Astrocyte (in vitro differentiated cells and primary cell): ENCODE data around the gene ZNRF4.

Experiments used
- EZH2 ChIP-seq: IDR thresholded peaks from 2 replicates; pipeline ENCODE4 v1.6.1; 2012; ENCODE audit warnings: mild to moderate bottlenecking, low read length, inconsistent platforms; ENCODE audit not compliant: insufficient read depth
- TF ChIP-seq, protein P1 (sequence below): IDR thresholded peaks from 2 replicates; pipeline ENCODE4 v1.5.1; 2011; ENCODE audit warnings: low read depth, mild to moderate bottlenecking, inconsistent platforms, low read length, moderate library complexity; ENCODE audit not compliant: insufficient read depth

DNA sequence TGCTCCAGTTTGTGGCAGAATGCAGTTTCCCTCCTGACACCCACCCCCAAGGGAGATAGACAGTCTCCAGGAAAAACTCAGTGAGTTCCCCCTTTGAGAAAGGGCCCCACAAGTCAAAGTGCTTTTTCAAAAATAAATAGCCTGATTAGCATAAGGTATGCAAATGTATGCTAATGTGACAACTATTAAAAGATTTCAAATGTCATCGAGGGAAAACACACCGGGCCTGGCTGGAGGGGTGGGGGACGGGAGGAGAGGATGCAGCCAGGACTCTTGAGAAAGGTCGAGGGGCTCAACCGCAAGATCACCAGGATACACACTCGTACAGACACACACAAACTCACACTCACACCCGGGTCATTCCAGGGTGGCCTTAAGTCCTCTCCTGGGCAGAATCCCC, 34.3 kb upstream of the ZNRF4 start:
- TF ChIP-seq, protein P1, sequence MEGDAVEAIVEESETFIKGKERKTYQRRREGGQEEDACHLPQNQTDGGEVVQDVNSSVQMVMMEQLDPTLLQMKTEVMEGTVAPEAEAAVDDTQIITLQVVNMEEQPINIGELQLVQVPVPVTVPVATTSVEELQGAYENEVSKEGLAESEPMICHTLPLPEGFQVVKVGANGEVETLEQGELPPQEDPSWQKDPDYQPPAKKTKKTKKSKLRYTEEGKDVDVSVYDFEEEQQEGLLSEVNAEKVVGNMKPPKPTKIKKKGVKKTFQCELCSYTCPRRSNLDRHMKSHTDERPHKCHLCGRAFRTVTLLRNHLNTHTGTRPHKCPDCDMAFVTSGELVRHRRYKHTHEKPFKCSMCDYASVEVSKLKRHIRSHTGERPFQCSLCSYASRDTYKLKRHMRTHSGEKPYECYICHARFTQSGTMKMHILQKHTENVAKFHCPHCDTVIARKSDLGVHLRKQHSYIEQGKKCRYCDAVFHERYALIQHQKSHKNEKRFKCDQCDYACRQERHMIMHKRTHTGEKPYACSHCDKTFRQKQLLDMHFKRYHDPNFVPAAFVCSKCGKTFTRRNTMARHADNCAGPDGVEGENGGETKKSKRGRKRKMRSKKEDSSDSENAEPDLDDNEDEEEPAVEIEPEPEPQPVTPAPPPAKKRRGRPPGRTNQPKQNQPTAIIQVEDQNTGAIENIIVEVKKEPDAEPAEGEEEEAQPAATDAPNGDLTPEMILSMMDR: no peak
- no peak for TF ChIP-seq EZH2
